Stimulated activated CD8-positive, alpha-beta memory T cell treated with anti-CD3 and anti-CD28 coated beads, Interleukin-2, amount 100 ng/mL, for 48 hours (primary cell): ENCODE measurements around the gene GPR180.
"Not testable (repeated sequence)": the region's sequence is repeated elsewhere in the genome, so short reads cannot be mapped to it uniquely, and the experiment has no call there.

ENCODE experiments used
- DNase-seq, 2 donors: peaks; one replicate each; pipeline ENCODE4 v3.0.0-alpha.2; 2020; ENCODE audit warnings: low read depth in 2 of 2

GPR180 gene

GRCh38 chr13:94596575-94596971 is 5.1 kb upstream of the GPR180 start:
- no peak for DNase-seq

- no peak for DNase-seq
Observed at GRCh38 chr13:94598281-94598680, 3.4 kb upstream of the GPR180 start.

GRCh38 chr13:94599877-94600276 is 1.8 kb upstream of the GPR180 start:
- no peak for DNase-seq

- DNase-seq, result no peak
Observed at GRCh38 chr13:94602467-94602866, 810 bp downstream of the GPR180 start.

- no peak for DNase-seq
Observed at GRCh38 chr13:94607056-94607455, 5.4 kb downstream of the GPR180 start.

- no peak for DNase-seq
Observed at GRCh38 chr13:94607939-94608338, 6.3 kb downstream of the GPR180 start.

GRCh38 chr13:94608586-94608985 is 6.9 kb downstream of the GPR180 start:
- DNase-seq, result no peak

- no peak for DNase-seq
Observed at GRCh38 chr13:94609196-94609595, 7.5 kb downstream of the GPR180 start.

- no peak for DNase-seq
Observed at GRCh38 chr13:94610475-94610874, 8.8 kb downstream of the GPR180 start.

- no peak for DNase-seq
Observed at GRCh38 chr13:94612050-94612449, 10.4 kb downstream of the GPR180 start.

GRCh38 chr13:94613051-94613450 is 11.4 kb downstream of the GPR180 start:
- DNase-seq, result no peak

- no peak for DNase-seq
Observed at GRCh38 chr13:94617389-94618000, 15.8 kb downstream of the GPR180 start.

GRCh38 chr13:94620286-94620896 is 18.7 kb downstream of the GPR180 start:
- no peak for DNase-seq

- no peak for DNase-seq
Observed at GRCh38 chr13:94622344-94622743, 20.7 kb downstream of the GPR180 start.

- DNase-seq, result no peak
Observed at GRCh38 chr13:94623316-94623715, 21.7 kb downstream of the GPR180 start.

GRCh38 chr13:94630858-94631257 is 29.2 kb downstream of the GPR180 start:
- DNase-seq, result no peak

- no peak for DNase-seq
Observed at GRCh38 chr13:94632226-94632980, 30.7 kb downstream of the GPR180 start.

GRCh38 chr13:94636096-94636495 is 34.4 kb downstream of the GPR180 start:
- DNase-seq, result not testable (repeated sequence)

GRCh38 chr13:94636942-94637578 is 35.4 kb downstream of the GPR180 start:
- no peak for DNase-seq

- DNase-seq, result not testable (repeated sequence)
Observed at GRCh38 chr13:94637677-94638076, 36.0 kb downstream of the GPR180 start.

- no peak for DNase-seq
Observed at GRCh38 chr13:94640721-94641120, 39.1 kb downstream of the GPR180 start.

GRCh38 chr13:94641409-94641941 is 39.8 kb downstream of the GPR180 start:
- no peak for DNase-seq
